HG03571 (cell line): ENCODE results near the gene ABCA10.

Experiments used
- ATAC-seq: cut with Tn5 transposase; IDR thresholded peaks from one replicate; pipeline ENCODE4 v1.9.1; 2021; ENCODE audit not compliant: unreplicated experiment

Gene ABCA10

GRCh38 chr17:69103557-69104233 lies 124.9 kb downstream of the ABCA10 start:
- ATAC-seq = no peak

- ATAC-seq = no peak
Observed at GRCh38 chr17:69098625-69099024, 130.0 kb downstream of the ABCA10 start.
